Astrocyte (in vitro differentiated cells and primary cell): ENCODE data around the gene IGFBP7.

Experiments
- EZH2 ChIP-seq: IDR thresholded peaks from 2 replicates; pipeline ENCODE4 v1.6.1; 2012; ENCODE audit warnings: mild to moderate bottlenecking, low read length, inconsistent platforms; ENCODE audit not compliant: insufficient read depth
- TF ChIP-seq, protein P1 (sequence below): IDR thresholded peaks from 2 replicates; pipeline ENCODE4 v1.5.1; 2011; ENCODE audit warnings: low read depth, mild to moderate bottlenecking, inconsistent platforms, low read length, moderate library complexity; ENCODE audit not compliant: insufficient read depth

- TF ChIP-seq, protein P1, sequence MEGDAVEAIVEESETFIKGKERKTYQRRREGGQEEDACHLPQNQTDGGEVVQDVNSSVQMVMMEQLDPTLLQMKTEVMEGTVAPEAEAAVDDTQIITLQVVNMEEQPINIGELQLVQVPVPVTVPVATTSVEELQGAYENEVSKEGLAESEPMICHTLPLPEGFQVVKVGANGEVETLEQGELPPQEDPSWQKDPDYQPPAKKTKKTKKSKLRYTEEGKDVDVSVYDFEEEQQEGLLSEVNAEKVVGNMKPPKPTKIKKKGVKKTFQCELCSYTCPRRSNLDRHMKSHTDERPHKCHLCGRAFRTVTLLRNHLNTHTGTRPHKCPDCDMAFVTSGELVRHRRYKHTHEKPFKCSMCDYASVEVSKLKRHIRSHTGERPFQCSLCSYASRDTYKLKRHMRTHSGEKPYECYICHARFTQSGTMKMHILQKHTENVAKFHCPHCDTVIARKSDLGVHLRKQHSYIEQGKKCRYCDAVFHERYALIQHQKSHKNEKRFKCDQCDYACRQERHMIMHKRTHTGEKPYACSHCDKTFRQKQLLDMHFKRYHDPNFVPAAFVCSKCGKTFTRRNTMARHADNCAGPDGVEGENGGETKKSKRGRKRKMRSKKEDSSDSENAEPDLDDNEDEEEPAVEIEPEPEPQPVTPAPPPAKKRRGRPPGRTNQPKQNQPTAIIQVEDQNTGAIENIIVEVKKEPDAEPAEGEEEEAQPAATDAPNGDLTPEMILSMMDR, result no peak
- no peak for TF ChIP-seq EZH2
Observed at GRCh38 chr4:57129477-57129876, 19.3 kb upstream of the IGFBP7 start.
